Testis (tissue), 3 donors: ENCODE results near the gene NT5E. TPM values are rescaled to one million over a fixed set of nuclear protein-coding genes. Genes with fewer than 3 reads are reported as not detected.

ENCODE experiments used
- DNase-seq: peaks from one replicate; pipeline ENCODE4 v3.0.0-alpha.2; 2019
- H3K27ac ChIP-seq, 2 donors: fragments of 200-600 bp; sonication (generic); one replicate each; pipeline ENCODE4 v1.5.1; 2019
- H3K27me3 ChIP-seq: fragments of 200-600 bp; sonication (generic); one replicate; pipeline ENCODE4 v1.5.1; 2019
- H3K36me3 ChIP-seq: fragments of 200-600 bp; sonication (generic); one replicate; pipeline ENCODE4 v1.5.1; 2017; ENCODE audit warnings: low read depth; ENCODE audit errors: missing control alignments
- H3K4me1 ChIP-seq: fragments of 200-600 bp; sonication (generic); one replicate; pipeline ENCODE4 v1.5.1; 2019
- H3K4me3 ChIP-seq, 2 donors: fragments of 200-600 bp; sonication (generic); one replicate each; pipeline ENCODE4 v1.5.1; 2017 to 2019
- H3K9me3 ChIP-seq: fragments of 200-600 bp; sonication (generic); one replicate; pipeline ENCODE4 v1.5.1; 2017
- POLR2A ChIP-seq: fragments of 450-650 bp; IDR thresholded peaks from one replicate; pipeline ENCODE4 v1.6.1; 2017; ENCODE audit warnings: antibody characterized with exemption, mild to moderate bottlenecking, moderate library complexity
- WGBS, 2 donors: methylation state at CpG; one replicate each; pipeline ENCODE4 v1.1.5; 2018; 5-methylcytosine and 5-hydroxymethylcytosine counted together
- intact Hi-C: fragments of 100-400 bp; cut with DNase I; formaldehyde crosslinking; loops from one replicate; pipeline ENCODE4 v1.15.1; 2023; ENCODE audit warnings: low total_unique reads
- polyA plus RNA-seq: library from polyadenylated mRNA; stranded (reverse); fragments of 350-450 nt; fragmentation: Illumina TruSeq; extraction: RNeasy Lipid Tissue Mini Kit (QIAGEN cat#74804); gene quantifications from one replicate; pipeline ENCODE4 v1.2.3, GENCODE V29; 2014; ENCODE audit warnings: low read depth, low replicate concordance; ENCODE audit not compliant: insufficient read depth
- total RNA-seq, 2 donors: library from RNA; depleted of rRNA; stranded (reverse); fragments of >200 nt; gene quantifications; one replicate each; pipeline ENCODE4 v1.2.3, GENCODE V29; 2016
- TF ChIP-seq, protein P1 (sequence below), 3 experiments: fragments of 450-650 bp in 2 of 3; fragments of 200-600 bp in 1 of 3; sonication (generic) in 1 of 3; IDR thresholded peaks; one replicate each; pipeline ENCODE4 v1.5.1; 2016 to 2019; ENCODE audit warnings: antibody characterized with exemption in 3 of 3, mild to moderate bottlenecking in 2 of 3, moderate library complexity in 1 of 3

The NT5E gene
- total and polyA plus RNA-seq, 3 donors from 2014 or later = 32.3 to 33.8 (median 32.4) TPM

- H3K27ac ChIP-seq = no peak overlapping the region
- no peak for TF ChIP-seq POLR2A
- TF ChIP-seq, protein P1, sequence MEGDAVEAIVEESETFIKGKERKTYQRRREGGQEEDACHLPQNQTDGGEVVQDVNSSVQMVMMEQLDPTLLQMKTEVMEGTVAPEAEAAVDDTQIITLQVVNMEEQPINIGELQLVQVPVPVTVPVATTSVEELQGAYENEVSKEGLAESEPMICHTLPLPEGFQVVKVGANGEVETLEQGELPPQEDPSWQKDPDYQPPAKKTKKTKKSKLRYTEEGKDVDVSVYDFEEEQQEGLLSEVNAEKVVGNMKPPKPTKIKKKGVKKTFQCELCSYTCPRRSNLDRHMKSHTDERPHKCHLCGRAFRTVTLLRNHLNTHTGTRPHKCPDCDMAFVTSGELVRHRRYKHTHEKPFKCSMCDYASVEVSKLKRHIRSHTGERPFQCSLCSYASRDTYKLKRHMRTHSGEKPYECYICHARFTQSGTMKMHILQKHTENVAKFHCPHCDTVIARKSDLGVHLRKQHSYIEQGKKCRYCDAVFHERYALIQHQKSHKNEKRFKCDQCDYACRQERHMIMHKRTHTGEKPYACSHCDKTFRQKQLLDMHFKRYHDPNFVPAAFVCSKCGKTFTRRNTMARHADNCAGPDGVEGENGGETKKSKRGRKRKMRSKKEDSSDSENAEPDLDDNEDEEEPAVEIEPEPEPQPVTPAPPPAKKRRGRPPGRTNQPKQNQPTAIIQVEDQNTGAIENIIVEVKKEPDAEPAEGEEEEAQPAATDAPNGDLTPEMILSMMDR (IDR thresholded peaks at IDR 0.05) = no peak
- WGBS, 2 donors = 54 to 72% methylated on average over 2 of the region's 2 CpGs
- DNase-seq = no peak
- H3K4me3 ChIP-seq = no peak overlapping the region
- no peaks in the 10 kb centered on the region for H3K9me3 ChIP-seq
- intact Hi-C loops = no loop called here
- no peaks in the 10 kb centered on the region for H3K27me3 ChIP-seq
- H3K4me1 ChIP-seq = no peaks in the 10 kb centered on the region
- H3K36me3 ChIP-seq = no peaks in the 10 kb centered on the region
Observed at GRCh38 chr6:85470023-85470410, 20.1 kb downstream of the NT5E start.

DNA sequence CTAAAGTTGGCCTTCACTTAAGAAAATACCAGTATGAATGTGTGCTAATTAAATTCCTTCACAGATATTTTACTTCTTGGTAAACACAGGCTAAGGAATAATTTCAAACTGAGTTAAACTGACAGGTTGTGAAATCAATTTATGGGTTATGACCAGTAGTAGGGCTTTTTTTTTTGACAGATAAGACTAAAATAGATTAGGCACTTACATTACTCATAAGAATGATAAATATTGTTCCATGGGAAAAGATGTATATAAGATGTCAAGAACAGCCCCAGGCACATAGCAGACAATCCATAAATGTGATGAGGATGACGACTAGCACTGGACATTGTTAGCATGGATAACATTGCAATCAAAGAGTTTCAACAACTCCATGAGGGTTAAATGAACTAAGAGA, 22.9 kb downstream of the NT5E start:
- no peaks in the 10 kb centered on the region for H3K36me3 ChIP-seq
- whole genome bisulfite sequencing, 2 donors = 69 to 70% methylated on average over 1 of the region's 1 CpG
- no peaks in the 10 kb centered on the region for H3K27me3 ChIP-seq
- H3K4me3 ChIP-seq = no peak overlapping the region
- intact Hi-C loops = no loop called here
- H3K4me1 ChIP-seq = no peaks in the 10 kb centered on the region
- DNase-seq = no peak
- no peak overlapping the region for H3K27ac ChIP-seq
- H3K9me3 ChIP-seq = no peaks in the 10 kb centered on the region
- no peak for TF ChIP-seq POLR2A
- TF ChIP-seq, protein P1 (IDR thresholded peaks at IDR 0.05) = no peak

- Histone ChIP-seq H3K36me3 (no peaks in the 10 kb centered on the region), H3K4me3 (no peak overlapping the region), H3K27me3 (no peaks in the 10 kb centered on the region), H3K27ac (no peak overlapping the region), H3K4me1 (no peaks in the 10 kb centered on the region), H3K9me3 (no peaks in the 10 kb centered on the region)
- WGBS, 2 donors = 96 to 97% methylated on average over 1 of the region's 1 CpG
- no peak for DNase-seq
- TF ChIP-seq, protein P1 (IDR thresholded peaks at IDR 0.05) = no peak
- TF ChIP-seq POLR2A = no peak
- intact Hi-C loops = no loop called here
Observed at GRCh38 chr6:85473748-85474147, 23.9 kb downstream of the NT5E start.

DNA sequence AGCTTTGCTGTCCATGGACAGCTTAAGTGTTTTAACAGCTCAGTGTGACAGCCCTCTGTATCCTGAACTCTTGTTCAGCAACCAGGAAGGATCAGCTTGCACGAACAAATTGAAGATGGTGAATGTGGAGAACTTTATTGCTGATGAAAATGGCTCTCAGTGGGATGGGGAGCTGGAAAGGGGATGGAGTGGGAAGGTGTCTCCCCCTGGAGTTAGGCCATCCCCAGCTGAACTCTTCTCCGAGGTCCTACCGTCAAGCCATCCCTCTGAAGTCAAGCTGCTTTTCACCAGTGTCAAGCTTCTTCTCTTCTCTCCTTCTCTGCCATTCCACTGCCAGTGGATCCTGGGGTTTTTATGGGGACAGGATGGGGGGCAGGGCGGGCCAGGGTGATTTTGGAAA, 26.6 kb downstream of the NT5E start:
- no peak for DNase-seq

DNA sequence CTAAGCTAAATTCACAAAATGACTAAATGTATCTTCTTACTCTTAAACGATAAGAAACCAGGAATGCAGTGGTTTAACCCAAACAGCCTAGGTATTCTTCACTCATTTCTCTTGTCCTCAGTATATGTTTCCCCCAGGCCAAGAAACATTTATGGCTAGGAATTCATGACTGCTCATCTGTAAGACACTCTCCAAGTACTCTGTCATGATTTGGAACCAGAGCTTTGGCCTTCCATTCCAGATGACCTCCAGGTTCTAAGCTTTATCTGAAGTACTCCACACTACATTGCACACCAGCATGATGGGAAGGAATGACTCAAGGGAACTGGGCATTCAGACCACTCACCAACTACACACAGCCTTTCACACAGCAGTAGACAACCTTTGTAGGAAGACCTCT, 29.3 kb downstream of the NT5E start:
- Histone ChIP-seq H3K36me3 (no peaks in the 10 kb centered on the region), H3K4me1 (no peaks in the 10 kb centered on the region), H3K4me3 (no peak overlapping the region), H3K27me3 (no peaks in the 10 kb centered on the region), H3K9me3 (no peaks in the 10 kb centered on the region), H3K27ac (no peak overlapping the region)
- DNase-seq = no peak
- TF ChIP-seq, protein P1 (IDR thresholded peaks at IDR 0.05) = no peak
- no peak for TF ChIP-seq POLR2A
- 81 to 95% methylated on average over 1 of the region's 1 CpG for WGBS, 2 donors
- intact Hi-C loops = no loop called here

More for the DNA sequence above, 26.6 kb downstream of the NT5E start:
- no peaks in the 10 kb centered on the region for H3K4me1 ChIP-seq
- no peaks in the 10 kb centered on the region for H3K9me3 ChIP-seq
- H3K4me3 ChIP-seq = no peak overlapping the region
- intact Hi-C loops = no loop called here
- WGBS, 2 donors = 99 to 100% methylated on average over 4 of the region's 4 CpGs
- H3K27ac ChIP-seq = no peak overlapping the region
- no peak for TF ChIP-seq POLR2A
- TF ChIP-seq, protein P1 (IDR thresholded peaks at IDR 0.05) = no peak
- no peaks in the 10 kb centered on the region for H3K27me3 ChIP-seq
- no peaks in the 10 kb centered on the region for H3K36me3 ChIP-seq
